ENCODE results near the gene TRIM17.

The TRIM17 gene

DNA sequence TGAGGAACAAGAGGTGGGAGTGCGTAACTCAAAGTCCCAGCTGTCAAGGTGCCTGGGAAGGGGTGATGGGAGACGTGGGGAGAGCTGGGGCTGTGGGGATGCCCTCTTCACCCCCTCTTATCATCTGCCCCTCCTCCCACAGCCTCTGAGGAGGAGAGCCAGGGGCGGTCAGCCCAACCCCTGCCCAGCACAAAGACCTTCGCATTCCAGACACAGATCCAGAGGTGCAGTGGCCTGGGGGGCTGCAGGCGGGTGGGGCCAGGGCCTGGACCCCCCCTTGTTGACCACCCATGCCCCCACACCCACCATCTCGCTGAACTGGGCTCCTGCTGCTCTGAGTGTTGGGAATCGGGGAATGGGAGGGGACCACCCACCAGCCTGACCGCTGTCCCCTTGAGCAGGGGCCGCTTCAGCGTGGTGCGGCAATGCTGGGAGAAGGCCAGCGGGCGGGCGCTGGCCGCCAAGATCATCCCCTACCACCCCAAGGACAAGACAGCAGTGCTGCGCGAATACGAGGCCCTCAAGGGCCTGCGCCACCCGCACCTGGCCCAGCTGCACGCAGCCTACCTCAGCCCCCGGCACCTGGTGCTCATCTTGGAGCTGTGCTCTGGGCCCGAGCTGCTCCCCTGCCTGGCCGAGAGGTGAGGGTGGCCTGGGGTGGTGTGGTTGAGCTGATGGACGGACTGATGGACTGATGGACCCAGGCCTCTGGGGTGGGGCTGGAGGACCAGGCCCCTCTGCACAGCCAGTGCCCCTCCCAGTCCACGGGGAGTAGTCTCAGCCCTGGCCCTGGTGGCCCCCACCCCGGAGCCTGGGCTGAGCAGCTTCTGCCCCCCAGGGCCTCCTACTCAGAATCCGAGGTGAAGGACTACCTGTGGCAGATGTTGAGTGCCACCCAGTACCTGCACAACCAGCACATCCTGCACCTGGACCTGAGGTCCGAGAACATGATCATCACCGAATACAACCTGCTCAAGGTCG, 39.7 kb downstream of the TRIM17 start:
- FAIRE-seq: no peak

DNA sequence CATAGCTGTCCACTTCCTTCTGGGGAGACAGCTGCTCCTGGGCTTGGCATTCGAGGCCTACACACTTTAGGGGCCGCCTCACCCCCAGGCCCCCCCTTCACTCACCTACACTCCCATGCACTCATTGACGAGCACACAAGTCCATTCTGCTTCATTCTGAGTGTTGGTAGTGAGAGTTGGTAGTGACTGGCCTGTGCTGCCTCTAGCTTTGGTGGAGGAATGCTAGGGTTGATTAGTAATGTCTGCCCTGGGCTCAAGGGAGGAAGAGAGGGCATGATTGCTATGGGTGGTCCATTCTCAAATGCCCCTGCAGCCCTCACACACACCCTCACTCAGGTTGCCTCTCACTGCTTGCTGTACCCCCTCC, 40.4 kb downstream of the TRIM17 start:
- FAIRE-seq: no peak

DNA sequence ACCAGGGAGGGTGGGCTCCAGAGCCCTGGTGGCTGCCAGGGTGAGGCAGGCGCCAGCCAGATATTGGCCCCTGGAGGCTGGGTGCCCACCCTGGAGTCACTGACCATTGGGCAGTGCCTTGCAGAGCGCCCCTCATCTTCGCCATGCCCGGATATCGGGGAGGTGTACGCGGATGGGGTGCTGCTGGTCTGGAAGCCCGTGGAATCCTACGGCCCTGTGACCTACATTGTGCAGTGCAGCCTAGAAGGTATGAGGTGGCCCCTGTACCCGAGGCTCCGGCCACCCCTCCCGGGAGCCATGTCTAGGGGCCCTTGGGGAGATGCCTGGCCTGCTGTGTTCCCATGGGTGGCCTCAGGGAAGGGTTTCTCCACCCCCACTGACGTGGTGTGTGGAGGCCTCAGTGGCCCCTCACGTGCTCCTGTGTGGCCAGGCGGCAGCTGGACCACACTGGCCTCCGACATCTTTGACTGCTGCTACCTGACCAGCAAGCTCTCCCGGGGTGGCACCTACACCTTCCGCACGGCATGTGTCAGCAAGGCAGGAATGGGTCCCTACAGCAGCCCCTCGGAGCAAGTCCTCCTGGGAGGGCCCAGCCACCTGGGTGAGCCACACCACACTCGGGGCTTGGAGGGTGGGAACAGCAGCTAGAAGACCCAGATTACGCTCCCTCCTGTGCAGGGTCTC, 40.9 kb downstream of the TRIM17 start:
- no peak for FAIRE-seq

DNA sequence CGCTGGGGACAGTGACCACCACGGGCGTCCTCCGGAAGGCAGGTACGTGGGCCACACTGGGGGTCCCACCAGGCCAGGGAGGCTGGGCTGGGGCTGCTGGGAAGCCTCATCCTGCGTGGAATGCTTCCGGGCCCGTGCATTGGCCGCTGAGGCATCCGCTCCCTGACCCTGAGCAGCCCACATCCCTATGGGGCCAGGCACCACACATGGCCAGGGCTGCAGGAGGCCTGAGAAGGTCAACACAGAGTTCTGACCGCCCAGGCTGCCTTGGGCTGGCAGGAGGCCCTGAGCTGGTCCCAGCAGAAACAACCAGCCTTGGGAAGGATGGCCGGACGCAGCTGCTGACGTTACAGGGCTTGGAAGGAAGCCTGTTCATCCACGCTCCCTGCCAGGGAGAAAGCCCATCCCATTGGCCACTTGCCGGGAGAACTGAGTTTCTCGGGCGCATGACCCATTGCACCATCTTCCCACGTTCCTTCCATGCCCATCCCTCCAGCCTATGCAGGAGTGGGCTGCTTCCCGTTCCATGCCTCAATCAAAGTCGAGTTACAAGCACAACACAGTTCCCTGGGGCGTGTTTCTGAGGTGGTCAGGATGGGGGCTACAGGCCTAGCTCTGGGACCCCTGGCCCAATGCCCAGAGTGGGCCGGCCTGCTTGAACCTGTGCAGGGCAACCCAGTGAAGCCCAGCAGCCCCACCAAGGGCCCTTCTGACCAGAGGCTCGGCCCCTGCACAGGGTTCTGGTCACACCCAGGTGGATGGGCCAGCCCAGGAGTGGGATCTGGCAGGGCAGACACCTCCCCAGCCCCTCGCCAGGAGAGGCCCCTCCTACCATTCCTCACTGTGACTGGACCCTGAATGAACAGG, 41.7 kb downstream of the TRIM17 start:
- FAIRE-seq: no peak

DNA sequence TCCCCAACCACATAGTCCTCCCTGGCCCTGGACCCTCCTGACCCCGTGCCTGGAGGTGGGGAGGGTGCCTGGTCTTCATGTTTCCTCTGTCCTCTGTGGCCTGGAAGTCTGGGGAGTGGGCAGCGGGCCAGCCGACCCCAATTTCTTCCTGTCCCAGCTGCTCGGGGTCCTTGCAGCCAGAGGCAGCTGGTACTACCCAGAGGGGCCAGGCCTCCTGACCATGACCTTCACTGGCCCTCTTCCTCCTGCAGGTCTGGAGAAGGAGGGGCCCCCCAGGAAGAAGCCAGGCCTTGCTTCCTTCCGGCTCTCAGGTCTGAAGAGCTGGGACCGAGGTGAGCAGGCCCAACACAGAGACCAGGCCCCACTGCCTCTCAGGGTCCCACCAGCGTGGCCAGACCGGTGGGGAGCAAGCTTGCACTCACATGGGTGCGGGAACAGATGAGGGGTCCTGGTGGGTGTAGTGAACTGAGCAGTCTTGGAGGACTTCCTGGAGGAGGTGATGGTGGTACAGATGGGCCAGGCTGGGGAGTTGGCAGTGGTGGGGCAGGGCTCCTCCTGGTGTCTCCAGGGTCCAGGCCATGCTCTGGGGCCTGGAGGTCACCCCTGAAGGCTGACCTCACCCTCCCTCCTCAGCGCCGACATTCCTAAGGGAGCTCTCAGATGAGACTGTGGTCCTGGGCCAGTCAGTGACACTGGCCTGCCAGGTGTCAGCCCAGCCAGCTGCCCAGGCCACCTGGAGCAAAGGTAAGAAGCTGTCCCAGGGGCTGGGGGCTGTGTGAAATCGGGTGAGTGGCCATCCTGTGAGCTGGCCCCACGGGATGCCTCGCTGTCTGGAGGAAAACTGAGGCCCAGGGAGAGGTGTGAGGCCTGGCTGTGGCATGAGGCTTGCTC, 42.7 kb downstream of the TRIM17 start:
- FAIRE-seq: no peak

DNA sequence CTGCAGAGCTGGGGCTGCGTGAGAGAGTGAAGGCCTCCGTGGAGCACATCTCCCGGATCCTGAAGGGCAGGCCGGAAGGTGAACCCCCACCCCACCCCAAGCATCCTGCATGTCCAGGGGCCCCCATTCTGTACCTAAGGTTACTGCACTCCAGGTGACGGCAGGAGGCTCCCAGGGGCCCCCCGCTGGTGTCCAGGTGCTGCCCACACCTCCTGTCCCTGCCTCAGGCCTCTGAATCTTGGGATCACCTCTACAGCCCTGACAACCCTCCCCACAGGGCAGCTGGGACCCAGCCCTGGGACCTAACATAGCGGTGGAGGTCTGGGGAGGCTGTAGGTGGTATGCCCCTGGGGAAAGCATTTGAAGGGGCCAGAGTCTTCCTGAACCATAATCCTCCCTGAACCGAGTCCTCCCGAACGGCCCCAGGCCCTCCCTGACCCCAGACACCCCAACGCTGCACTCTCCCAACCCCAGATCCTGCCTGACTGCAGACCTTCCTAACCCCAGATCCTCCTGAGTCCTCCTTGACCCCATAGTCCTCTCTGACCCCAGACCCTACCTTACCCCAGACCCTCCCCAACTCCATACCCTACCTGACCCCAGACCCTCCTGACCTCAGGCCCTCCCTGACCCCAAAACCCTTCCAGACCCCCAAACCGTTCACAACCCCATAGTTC, 43.5 kb downstream of the TRIM17 start:
- no peak for FAIRE-seq

DNA sequence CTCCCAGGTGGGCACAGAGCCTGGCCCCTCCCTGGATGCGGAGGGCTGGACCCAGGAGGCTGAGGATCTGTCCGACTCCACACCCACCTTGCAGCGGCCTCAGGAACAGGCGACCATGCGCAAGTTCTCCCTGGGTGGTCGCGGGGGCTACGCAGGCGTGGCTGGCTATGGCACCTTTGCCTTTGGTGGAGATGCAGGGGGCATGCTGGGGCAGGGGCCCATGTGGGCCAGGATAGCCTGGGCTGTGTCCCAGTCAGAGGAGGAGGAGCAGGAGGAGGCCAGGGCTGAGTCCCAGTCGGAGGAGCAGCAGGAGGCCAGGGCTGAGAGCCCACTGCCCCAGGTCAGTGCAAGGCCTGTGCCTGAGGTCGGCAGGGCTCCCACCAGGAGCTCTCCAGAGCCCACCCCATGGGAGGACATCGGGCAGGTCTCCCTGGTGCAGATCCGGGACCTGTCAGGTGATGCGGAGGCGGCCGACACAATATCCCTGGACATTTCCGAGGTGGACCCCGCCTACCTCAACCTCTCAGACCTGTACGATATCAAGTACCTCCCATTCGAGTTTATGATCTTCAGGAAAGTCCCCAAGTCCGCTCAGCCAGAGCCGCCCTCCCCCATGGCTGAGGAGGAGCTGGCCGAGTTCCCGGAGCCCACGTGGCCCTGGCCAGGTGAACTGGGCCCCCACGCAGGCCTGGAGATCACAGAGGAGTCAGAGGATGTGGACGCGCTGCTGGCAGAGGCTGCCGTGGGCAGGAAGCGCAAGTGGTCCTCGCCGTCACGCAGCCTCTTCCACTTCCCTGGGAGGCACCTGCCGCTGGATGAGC, 44.3 kb downstream of the TRIM17 start:
- FAIRE-seq: no peak

DNA sequence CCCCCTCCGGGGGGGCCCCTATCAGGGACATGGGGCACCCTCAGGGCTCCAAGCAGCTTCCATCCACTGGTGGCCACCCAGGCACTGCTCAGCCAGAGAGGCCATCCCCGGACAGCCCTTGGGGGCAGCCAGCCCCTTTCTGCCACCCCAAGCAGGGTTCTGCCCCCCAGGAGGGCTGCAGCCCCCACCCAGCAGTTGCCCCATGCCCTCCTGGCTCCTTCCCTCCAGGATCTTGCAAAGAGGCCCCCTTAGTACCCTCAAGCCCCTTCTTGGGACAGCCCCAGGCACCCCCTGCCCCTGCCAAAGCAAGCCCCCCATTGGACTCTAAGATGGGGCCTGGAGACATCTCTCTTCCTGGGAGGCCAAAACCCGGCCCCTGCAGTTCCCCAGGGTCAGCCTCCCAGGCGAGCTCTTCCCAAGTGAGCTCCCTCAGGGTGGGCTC, 44.9 kb downstream of the TRIM17 start:
- no peak for FAIRE-seq

DNA sequence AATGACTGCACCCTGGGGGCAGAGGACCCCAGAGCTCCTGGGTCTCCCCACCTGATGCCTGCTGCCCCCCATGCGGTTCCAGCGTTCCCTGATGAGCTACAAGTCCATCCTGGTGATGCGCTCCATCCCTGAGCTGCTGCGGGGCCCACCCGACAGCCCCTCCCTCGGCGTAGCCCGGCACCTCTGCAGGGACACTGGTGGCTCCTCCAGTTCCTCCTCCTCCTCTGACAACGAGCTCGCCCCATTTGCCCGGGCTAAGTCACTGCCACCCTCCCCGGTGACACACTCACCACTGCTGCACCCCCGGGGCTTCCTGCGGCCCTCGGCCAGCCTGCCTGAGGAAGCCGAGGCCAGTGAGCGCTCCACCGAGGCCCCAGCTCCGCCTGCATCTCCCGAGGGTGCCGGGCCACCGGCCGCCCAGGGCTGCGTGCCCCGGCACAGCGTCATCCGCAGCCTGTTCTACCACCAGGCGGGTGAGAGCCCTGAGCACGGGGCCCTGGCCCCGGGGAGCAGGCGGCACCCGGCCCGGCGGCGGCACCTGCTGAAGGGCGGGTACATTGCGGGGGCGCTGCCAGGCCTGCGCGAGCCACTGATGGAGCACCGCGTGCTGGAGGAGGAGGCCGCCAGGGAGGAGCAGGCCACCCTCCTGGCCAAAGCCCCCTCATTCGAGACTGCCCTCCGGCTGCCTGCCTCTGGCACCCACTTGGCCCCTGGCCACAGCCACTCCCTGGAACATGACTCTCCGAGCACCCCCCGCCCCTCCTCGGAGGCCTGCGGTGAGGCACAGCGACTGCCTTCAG, 45.5 kb downstream of the TRIM17 start:
- no peak for FAIRE-seq

DNA sequence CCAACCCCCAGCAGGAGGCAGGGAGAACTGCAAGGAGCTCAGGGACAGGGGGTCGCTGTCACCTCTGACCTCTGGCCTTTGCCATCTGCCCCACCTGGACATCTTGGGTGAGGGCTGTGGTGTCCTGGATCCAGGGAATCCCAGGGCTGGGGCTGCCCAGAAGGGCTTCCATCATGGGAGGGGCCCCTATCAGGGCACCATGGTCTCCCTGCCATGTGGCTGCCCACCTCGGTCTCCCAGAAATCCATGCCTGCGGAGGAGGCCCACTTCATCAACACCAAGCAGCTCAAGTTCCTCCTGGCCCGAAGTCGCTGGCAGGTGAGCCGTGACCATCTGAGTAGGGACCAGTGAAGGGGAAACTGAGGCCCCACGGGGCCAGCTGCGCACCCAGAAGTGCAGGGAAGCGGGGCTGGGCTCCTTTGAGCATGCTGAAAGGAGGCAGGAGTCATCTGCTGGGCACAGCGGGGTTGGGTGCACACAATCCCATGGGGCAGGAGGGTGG, 46.2 kb downstream of the TRIM17 start:
- no peak for FAIRE-seq

DNA sequence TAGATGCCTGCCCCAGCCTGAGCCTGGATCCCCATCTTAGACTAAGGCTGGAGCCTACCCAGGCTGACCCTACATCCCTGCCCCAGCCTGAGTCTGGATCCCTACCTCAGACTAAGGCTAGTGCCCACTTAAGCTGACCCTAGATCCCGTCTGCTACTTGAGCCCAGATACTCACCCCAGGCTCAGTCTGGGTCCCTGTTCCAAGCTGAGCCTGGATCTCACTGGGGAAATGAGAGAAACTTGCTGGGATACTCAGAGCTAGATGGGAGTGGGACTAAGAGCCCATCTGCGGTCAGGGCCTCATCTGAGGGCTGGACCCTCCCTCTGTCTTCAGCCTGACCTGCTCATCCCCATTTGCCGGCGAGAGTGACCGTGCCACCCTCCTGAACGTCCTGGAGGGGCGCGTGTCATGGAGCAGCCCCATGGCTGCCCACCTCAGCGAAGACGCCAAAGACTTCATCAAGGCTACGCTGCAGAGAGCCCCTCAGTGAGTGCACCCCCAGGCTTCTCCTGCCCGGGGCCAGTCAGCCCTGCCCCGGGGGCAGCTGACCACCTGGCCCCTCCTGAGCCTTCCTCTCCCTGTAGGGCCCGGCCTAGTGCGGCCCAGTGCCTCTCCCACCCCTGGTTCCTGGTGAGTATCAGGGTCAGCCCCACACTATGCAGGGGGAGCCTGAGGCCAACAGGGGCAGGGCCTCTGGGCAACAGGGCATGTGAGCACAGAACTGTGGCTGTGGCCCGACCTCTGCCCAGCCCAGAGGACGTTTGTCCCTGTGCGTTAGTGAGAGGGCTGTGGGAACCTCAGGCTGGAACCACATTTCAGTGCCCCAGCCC, 46.8 kb downstream of the TRIM17 start:
- no peak for FAIRE-seq

DNA sequence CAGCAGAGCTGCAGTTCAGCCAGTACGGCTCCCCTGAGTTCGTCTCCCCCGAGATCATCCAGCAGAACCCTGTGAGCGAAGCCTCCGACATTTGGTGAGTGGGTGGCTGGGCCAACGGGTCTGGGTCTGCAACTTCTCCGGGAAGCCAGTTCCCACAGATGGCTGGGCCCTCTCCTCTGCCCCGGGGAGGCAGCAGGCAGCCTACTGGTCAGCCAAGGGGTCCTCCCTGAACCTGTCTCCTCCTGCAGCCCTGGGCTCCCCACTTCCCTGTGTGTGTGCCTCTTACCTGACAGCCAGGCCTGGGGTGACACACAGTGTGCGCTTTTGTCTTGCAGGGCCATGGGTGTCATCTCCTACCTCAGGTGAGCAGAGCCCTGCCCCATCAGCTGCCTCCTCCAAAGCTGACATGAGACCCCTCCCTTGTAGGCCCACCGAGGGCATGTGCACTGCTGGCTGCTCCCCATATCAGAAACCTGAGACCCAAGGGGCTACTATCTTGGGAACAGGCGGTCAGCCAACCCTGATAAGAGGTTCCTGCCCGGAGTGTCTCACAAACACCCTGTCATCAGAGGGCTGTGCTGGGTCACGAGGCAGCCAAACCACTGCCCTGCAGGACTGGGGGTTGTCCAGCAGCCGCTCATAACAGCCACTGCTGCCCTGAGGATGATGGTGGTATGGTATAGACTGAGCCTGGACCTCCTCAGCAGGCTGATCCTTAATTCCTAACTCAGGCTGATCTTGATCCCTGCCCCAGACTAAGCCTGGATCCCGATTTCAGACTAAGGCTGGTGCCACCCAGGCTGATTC, 47.7 kb downstream of the TRIM17 start:
- no peak for FAIRE-seq

DNA sequence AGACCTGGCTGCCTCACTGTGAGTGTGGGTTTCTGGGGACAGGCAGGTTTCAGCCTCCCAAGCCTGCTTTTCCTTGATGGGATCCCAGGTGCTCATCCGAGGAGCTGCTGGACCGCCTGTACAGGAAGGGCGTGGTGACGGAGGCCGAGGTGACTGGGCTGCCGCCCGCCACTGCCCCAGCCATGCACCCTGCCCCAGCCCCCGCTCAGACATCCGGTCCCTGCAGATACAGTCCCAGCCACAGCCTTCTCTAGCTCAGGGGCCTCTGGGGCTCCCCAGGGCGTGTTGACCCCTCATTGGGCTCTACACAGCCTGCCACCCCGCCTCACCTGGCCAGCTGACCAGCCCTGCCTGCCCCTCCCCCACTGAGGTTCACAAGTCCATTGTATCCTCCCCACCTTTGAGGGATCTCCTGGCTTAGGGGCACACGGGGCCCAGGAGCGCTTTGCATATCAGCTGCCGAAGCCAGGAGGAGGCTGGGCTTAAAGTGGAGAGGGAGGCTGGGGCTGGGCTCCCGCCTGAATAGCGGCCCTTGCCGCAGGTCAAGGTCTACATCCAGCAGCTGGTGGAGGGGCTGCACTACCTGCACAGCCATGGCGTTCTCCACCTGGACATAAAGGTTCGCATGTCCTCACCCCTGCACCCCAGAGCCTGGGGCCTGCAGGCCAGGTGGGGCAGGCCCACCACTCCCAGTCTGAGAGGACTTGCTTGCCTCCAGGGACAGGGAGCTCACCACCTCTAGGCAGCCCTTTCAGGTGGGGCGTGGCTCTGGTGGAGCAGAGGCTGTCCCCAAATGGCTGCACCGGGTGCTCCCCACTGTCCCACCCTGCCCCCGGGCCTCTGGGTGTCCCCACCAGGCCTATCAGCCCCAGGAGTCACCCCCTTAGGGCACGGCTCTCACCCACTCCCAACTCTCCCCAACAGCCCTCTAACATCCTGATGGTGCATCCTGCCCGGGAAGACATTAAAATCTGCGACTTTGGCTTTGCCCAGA, 48.6 kb downstream of the TRIM17 start:
- FAIRE-seq: no peak

DNA sequence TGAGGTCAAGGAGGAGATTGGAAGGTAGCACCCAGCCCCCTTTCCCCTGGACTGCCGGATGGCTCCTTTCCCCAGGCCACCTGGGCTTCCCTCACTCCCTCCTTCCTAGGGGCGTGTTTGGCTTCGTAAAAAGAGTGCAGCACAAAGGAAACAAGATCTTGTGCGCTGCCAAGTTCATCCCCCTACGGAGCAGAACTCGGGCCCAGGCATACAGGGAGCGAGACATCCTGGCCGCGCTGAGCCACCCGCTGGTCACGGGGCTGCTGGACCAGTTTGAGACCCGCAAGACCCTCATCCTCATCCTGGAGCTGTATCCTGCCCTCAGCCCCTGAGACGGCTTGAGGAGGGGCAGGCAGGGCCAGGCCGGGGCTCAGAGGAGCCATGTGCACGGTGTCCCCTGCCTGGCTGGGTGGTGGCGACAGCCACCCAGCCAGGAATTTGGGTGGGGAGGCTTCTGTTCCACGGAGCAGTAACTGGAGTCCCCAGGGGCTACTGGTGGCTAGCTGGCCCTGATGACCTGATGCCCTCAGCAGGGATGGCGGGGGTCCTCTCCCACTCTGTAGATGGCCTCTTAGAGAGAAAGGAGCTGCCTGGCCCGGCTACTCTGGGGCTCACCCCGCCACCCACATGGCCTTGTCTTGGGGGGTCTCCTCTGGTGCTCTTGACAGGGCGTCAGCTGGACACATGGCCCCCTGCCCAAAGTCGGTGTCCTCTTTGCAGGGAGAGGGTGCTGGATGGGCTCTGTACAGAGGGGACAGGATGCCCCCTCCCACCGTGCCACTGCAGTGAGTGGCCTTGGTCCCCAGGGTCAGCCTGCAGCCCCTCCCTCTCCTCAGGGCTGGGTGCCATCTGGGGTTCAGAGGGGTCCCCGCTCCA, 49.6 kb downstream of the TRIM17 start:
- no peak for FAIRE-seq

Measured in islet of Langerhans (tissue), 1 donor.